WI38 (cell line): ENCODE data around the gene AFMID.
"Not testable (repeated sequence)": the region's sequence is repeated elsewhere in the genome, so short reads cannot be mapped to it uniquely, and the experiment has no call there.

Source experiments
- H3K4me3 ChIP-seq: 2 replicates; pipeline ENCODE4 v1.5.1; 2011; ENCODE audit warnings: low read depth, mild to moderate bottlenecking, control low read depth, low read length
- CTCF ChIP-seq: IDR thresholded peaks from 2 replicates; pipeline ENCODE4 v1.5.1; 2012; ENCODE audit warnings: low read depth, mild to moderate bottlenecking, control low read depth, low read length

The AFMID gene

GRCh38 chr17:78186692-78187595 is at the start of gene AFMID, which contains the start of gene TK1:
TSS of gene AFMID (plus strand) at chr17:78187362. CDS start at chr17:78187371, 9 bp downstream.
TSS of gene TK1 (minus strand) at chr17:78187052. CDS start at chr17:78186994, 58 bp downstream.
- H3K4me3 ChIP-seq = peak within 1 kb of the TSS; percentile 75
- TF ChIP-seq CTCF = peak; percentile 55

- H3K4me3 ChIP-seq = no peak overlapping the region
- peak; percentile 42 for TF ChIP-seq CTCF
These were observed 49.6 kb upstream of the AFMID start for GRCh38 chr17:78137392-78138203.

GRCh38 chr17:78138204-78139060 is 48.7 kb upstream of the AFMID start:
- no peak for TF ChIP-seq CTCF
- H3K4me3 ChIP-seq = no peak overlapping the region

GRCh38 chr17:78139861-78140168 is 47.3 kb upstream of the AFMID start:
- H3K4me3 ChIP-seq = not testable (repeated sequence)

- H3K4me3 ChIP-seq = no peak overlapping the region
- no peak for TF ChIP-seq CTCF
These were observed 46.8 kb upstream of the AFMID start for GRCh38 chr17:78140169-78141051.

- H3K4me3 ChIP-seq = no peak overlapping the region
- TF ChIP-seq CTCF = no peak
These were observed 45.6 kb upstream of the AFMID start for GRCh38 chr17:78141437-78142118.
